Keratinocyte (primary cell): ENCODE results near the gene SRP68. TPM values are rescaled to one million over a fixed set of nuclear protein-coding genes. Genes with fewer than 3 reads are reported as not detected.

Experiments used
- DNase-seq: peaks from one replicate; pipeline ENCODE4 v3.0.0-alpha.2; 2011; ENCODE audit warnings: low read depth, missing footprints, low spot score
- FAIRE-seq: peaks from 2 replicates; lab custom pipeline; 2011; peaks lifted over from hg19 to GRCh38; lab: Jason Lieb, UNC
- H2AFZ ChIP-seq: 2 replicates; pipeline ENCODE4 v1.6.0; 2012; ENCODE audit warnings: low read length, control low read depth, inconsistent platforms; ENCODE audit not compliant: control insufficient read depth
- H3K27ac ChIP-seq: 2 replicates; pipeline ENCODE4 v1.5.1; 2011; ENCODE audit warnings: low read length; ENCODE audit not compliant: control insufficient read depth, insufficient read depth
- H3K27me3 ChIP-seq: 3 replicates; pipeline ENCODE4 v1.6.0; 2011; ENCODE audit warnings: low read length; ENCODE audit not compliant: control insufficient read depth, insufficient read depth; ENCODE audit errors: extremely low read depth
- H3K36me3 ChIP-seq, 2 experiments: 2 replicates in 1 of 2; 3 replicates in 1 of 2; pipeline ENCODE4 v1.5.1; 2011; ENCODE audit warnings: low read length in 2 of 2, mild to moderate bottlenecking in 1 of 2; ENCODE audit not compliant: control insufficient read depth in 2 of 2, insufficient read depth in 2 of 2; ENCODE audit errors: extremely low read depth in 1 of 2
- H3K4me1 ChIP-seq: 3 replicates; pipeline ENCODE4 v1.5.1; 2011; ENCODE audit warnings: low read length; ENCODE audit not compliant: control insufficient read depth, insufficient read depth; ENCODE audit errors: extremely low read depth
- H3K4me2 ChIP-seq: 3 replicates; pipeline ENCODE4 v1.6.0; 2011; ENCODE audit warnings: low read depth, low read length; ENCODE audit not compliant: control insufficient read depth, insufficient read depth; ENCODE audit errors: extremely low read depth
- H3K4me3 ChIP-seq, 3 experiments: fragments of 200-600 bp in 1 of 3; sonication (generic) in 1 of 3; 2 replicates in 2 of 3; 3 replicates in 1 of 3; pipeline ENCODE4 v1.5.1; 2011 to 2016; ENCODE audit warnings: low read length in 3 of 3, mild to moderate bottlenecking in 3 of 3, control low read depth in 2 of 3, inconsistent platforms in 1 of 3, low read depth in 1 of 3, mixed read lengths in 1 of 3, mixed run types in 1 of 3, moderate library complexity in 1 of 3; ENCODE audit not compliant: control insufficient read depth in 2 of 3, insufficient read depth in 2 of 3; ENCODE audit errors: extremely low read depth in 1 of 3
- H3K79me2 ChIP-seq: 2 replicates; pipeline ENCODE4 v1.6.0; 2012; ENCODE audit warnings: low read length; ENCODE audit not compliant: control insufficient read depth, insufficient read depth
- H3K9ac ChIP-seq: 3 replicates; pipeline ENCODE4 v1.6.0; 2011; ENCODE audit warnings: low read length; ENCODE audit not compliant: control insufficient read depth, insufficient read depth; ENCODE audit errors: extremely low read depth
- H3K9me1 ChIP-seq: 3 replicates; pipeline ENCODE4 v1.6.0; 2011; ENCODE audit warnings: low read length; ENCODE audit not compliant: control insufficient read depth, insufficient read depth; ENCODE audit errors: extremely low read depth
- H3K9me3 ChIP-seq: 2 replicates; pipeline ENCODE4 v1.5.1; 2012; ENCODE audit warnings: low read depth, low read length; ENCODE audit not compliant: control insufficient read depth
- H4K20me1 ChIP-seq: 3 replicates; pipeline ENCODE4 v1.6.0; 2011; ENCODE audit warnings: low read length; ENCODE audit not compliant: control insufficient read depth, insufficient read depth; ENCODE audit errors: extremely low read depth
- EZH2 ChIP-seq: IDR thresholded peaks from one replicate; pipeline ENCODE4 v1.6.1; 2012; ENCODE audit warnings: inconsistent platforms, mild to moderate bottlenecking, low read length, moderate library complexity
- dilution Hi-C: fragments of 300-500 bp; cut with MboI; formaldehyde crosslinking; loops from one replicate; pipeline ENCODE4 v1.7.0; 2020; ENCODE audit warnings: low sequenced_read_pairs; ENCODE audit not compliant: extremely low pct_ligation_motif_present
- polyA plus RNA-seq, 5 experiments: library from polyadenylated mRNA; depleted of rRNA in 3 of 5; stranded (reverse) in 3 of 5; stranded (forward) in 1 of 5; unstranded in 1 of 5; fragments of >200 nt; gene quantifications; 1 replicate in 1 of 5; 2 replicates in 3 of 5; 3 replicates in 1 of 5; pipeline versions ENCODE4 v1.2.1 to v1.2.3, GENCODE V29; 2011 to 2012; ENCODE audit warnings: missing spikeins in 2 of 5, low read depth in 1 of 5, low replicate concordance in 1 of 5
- TF ChIP-seq, protein P1 (sequence below), 3 experiments: IDR thresholded peaks in 1 of 3; conservative IDR thresholded peaks in 1 of 3; optimal IDR thresholded peaks in 1 of 3; 2 replicates in 2 of 3; 3 replicates in 1 of 3; pipeline versions ENCODE3 to v1.5.1; 2011; ENCODE audit warnings: low read length in 3 of 3, mild to moderate bottlenecking in 3 of 3, moderate library complexity in 2 of 3, control low read depth in 1 of 3, inconsistent platforms in 1 of 3; ENCODE audit not compliant: insufficient read depth in 2 of 3; ENCODE audit errors: extremely low read depth in 1 of 3

SRP68 gene
- polyA plus RNA-seq, 1 donor (not counting 4 experiments of a cell fraction or from before 2014, with no cell fraction given), result 81.3 TPM

GRCh38 chr17:76076146-76076764, 3.9 kb upstream of the SRP68 start:
- H3K27me3 ChIP-seq, result peaks cover 74% of the 10 kb centered on the region
- H3K9me3 ChIP-seq, result no peaks in the 10 kb centered on the region
- H3K27ac ChIP-seq, result no peak overlapping the region
- no peak overlapping the region for H3K4me3 ChIP-seq
- dilution Hi-C loops, result no loop called here
- H2AFZ ChIP-seq, result no peak overlapping the region
- H3K79me2 ChIP-seq, result peaks cover 16% of the 10 kb centered on the region
- no peaks in the 10 kb centered on the region for H4K20me1 ChIP-seq
- FAIRE-seq (no peak), DNase-seq (no peak)
- H3K9me1 ChIP-seq, result no peaks in the 10 kb centered on the region
- H3K36me3 ChIP-seq, result no peaks in the 10 kb centered on the region
- peaks cover 11% of the 10 kb centered on the region for H3K4me1 ChIP-seq
- peak; percentile 82 for TF ChIP-seq EZH2
- TF ChIP-seq, protein P1, sequence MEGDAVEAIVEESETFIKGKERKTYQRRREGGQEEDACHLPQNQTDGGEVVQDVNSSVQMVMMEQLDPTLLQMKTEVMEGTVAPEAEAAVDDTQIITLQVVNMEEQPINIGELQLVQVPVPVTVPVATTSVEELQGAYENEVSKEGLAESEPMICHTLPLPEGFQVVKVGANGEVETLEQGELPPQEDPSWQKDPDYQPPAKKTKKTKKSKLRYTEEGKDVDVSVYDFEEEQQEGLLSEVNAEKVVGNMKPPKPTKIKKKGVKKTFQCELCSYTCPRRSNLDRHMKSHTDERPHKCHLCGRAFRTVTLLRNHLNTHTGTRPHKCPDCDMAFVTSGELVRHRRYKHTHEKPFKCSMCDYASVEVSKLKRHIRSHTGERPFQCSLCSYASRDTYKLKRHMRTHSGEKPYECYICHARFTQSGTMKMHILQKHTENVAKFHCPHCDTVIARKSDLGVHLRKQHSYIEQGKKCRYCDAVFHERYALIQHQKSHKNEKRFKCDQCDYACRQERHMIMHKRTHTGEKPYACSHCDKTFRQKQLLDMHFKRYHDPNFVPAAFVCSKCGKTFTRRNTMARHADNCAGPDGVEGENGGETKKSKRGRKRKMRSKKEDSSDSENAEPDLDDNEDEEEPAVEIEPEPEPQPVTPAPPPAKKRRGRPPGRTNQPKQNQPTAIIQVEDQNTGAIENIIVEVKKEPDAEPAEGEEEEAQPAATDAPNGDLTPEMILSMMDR (optimal IDR thresholded peaks at IDR 0.05 in 1 of 3, IDR thresholded peaks at IDR 0.05 in 1 of 3, conservative IDR thresholded peaks at IDR 0.05 in 1 of 3; ENCODE audit: extremely low read depth in 1 of 3, insufficient read depth in 2 of 3, low read length in 3 of 3), result no peak
- peak overlapping the region; percentile 49 for H3K4me2 ChIP-seq
- no peak overlapping the region for H3K9ac ChIP-seq

DNA sequence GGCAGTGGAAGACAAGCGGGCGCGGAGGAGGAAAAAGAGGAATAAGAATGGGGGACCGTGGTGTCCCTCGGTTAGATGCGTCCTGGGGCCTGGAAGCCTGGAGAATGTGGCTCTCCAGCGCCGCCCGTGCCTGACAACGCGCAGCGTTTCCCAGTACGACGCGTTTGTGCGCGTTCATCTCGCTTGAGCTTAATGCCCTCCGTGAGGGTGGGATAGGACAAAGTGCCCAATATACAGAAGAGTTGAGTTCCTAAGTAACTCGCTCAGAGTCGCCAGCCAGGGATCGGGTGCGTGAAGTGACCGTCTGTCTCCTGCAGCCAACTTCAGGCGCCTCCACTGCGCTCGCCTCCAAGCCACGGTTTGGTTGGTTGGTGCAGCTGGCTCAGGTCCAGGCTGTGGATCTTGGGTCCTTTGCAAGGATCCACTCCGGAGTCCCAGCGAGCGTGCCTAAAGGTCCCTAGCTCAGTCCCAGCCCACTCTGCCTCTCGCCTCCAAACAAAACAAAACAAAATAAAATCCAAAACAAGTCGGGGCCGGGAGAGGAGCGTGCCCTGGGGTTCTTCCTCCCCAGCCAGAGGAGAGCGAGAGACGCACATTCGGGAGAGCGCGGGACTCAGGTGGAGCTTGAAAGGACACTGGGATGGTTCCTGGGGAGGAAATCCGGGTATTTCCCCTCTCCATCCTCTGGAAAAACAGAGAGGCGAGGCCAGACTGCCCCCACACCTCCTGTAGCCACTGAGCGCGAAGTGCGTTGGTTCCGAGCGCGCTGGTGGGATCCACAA, 3.2 kb upstream of the SRP68 start:
- no peaks in the 10 kb centered on the region for H3K9me3 ChIP-seq
- peaks cover 72% of the 10 kb centered on the region for H3K27me3 ChIP-seq
- dilution Hi-C loops, result no loop called here
- peaks cover 15% of the 10 kb centered on the region for H3K4me1 ChIP-seq
- DNase-seq (no peak), FAIRE-seq (no peak)
- no peak overlapping the region for H3K27ac ChIP-seq
- TF ChIP-seq EZH2, result peak; percentile 10
- TF ChIP-seq, protein P1 (optimal IDR thresholded peaks at IDR 0.05 in 1 of 3, IDR thresholded peaks at IDR 0.05 in 1 of 3, conservative IDR thresholded peaks at IDR 0.05 in 1 of 3; ENCODE audit: extremely low read depth in 1 of 3, insufficient read depth in 2 of 3, low read length in 3 of 3), result peak; percentile 11 to 71 (median 24)
- no peaks in the 10 kb centered on the region for H3K36me3 ChIP-seq
- no peaks in the 10 kb centered on the region for H4K20me1 ChIP-seq
- H3K79me2 ChIP-seq, result peaks cover 23% of the 10 kb centered on the region
- no peaks in the 10 kb centered on the region for H3K9me1 ChIP-seq
- no peak overlapping the region for H3K9ac ChIP-seq
- H2AFZ ChIP-seq, result no peak overlapping the region
- no peak overlapping the region for H3K4me3 ChIP-seq
- peak overlapping the region; percentile 49 for H3K4me2 ChIP-seq
